SK-N-SH (cell line): ENCODE data around the gene LRRC39. TPM values are rescaled to one million over a fixed set of nuclear protein-coding genes. Genes with fewer than 3 reads are reported as not detected.

Experiments used
- CTCF ChIA-PET: fragments of 300-600, 350-600 bp; formaldehyde crosslinking; extraction: SDS; loops from one replicate; lab custom pipeline; 2021; lab: Yijun Ruan, JAX
- POLR2A ChIA-PET: fragments of 350-600 bp; sonication (Branson Sonifier 250); formaldehyde crosslinking; extraction: SDS; loops from one replicate; lab custom pipeline; 2020; ENCODE audit warnings: antibody characterized with exemption, inconsistent platforms; lab: Yijun Ruan, JAX
- DNase-seq: peaks from one replicate; pipeline ENCODE4 v3.0.0; 2012
- H2AFZ ChIP-seq: fragments of 200-600 bp; sonication (generic); 2 replicates; pipeline ENCODE4 v1.8.1; 2016; ENCODE audit warnings: antibody characterized with exemption, mild to moderate bottlenecking, low read depth
- H3F3A ChIP-seq: fragments of 200-600 bp; sonication (generic); replicated peaks from 2 replicates; pipeline ENCODE3; 2016; ENCODE audit warnings: antibody characterized with exemption, mild to moderate bottlenecking; ENCODE audit not compliant: insufficient read depth
- H3K27ac ChIP-seq, 2 experiments: fragments of 200-500 bp in 1 of 2; fragments of 200-600 bp in 1 of 2; sonication (Bioruptor generic) in 1 of 2; sonication (generic), shearing (Covaris generic) in 1 of 2; 2 replicates each; pipeline versions ENCODE4 v1.5.1 to v1.6.1; 2014 to 2016; ENCODE audit warnings: low read depth in 2 of 2, inconsistent platforms in 1 of 2, low read length in 1 of 2, mild to moderate bottlenecking in 1 of 2, mixed read lengths in 1 of 2
- H3K27me3 ChIP-seq: fragments of 200-600 bp; sonication (generic), shearing (Covaris generic); 2 replicates; pipeline ENCODE4 v1.6.1; 2016; ENCODE audit warnings: mixed run types; ENCODE audit not compliant: insufficient read depth
- H3K36me3 ChIP-seq, 2 experiments: fragments of 200-500 bp in 1 of 2; fragments of 200-600 bp in 1 of 2; sonication (Bioruptor generic) in 1 of 2; sonication (generic) in 1 of 2; replicated peaks in 1 of 2; 2 replicates each; pipeline versions ENCODE3 to v1.5.1; 2014 to 2016; ENCODE audit warnings: low read length in 1 of 2, mild to moderate bottlenecking in 1 of 2; ENCODE audit not compliant: insufficient read depth in 2 of 2, control insufficient read depth in 1 of 2
- H3K4me1 ChIP-seq, 2 experiments: fragments of 200-500 bp in 1 of 2; fragments of 200-600 bp in 1 of 2; sonication (Bioruptor generic) in 1 of 2; sonication (generic), shearing (Covaris generic) in 1 of 2; 2 replicates each; pipeline versions ENCODE4 v1.5.1 to v1.6.1; 2014 to 2016; ENCODE audit warnings: low read depth in 1 of 2, low read length in 1 of 2, mixed run types in 1 of 2; ENCODE audit not compliant: insufficient read depth in 2 of 2, control insufficient read depth in 1 of 2
- H3K4me2 ChIP-seq: fragments of 200-600 bp; sonication (generic), shearing (Covaris generic); 2 replicates; pipeline ENCODE4 v1.6.1; 2017; ENCODE audit warnings: mixed run types
- H3K4me3 ChIP-seq, 2 experiments: fragments of 200-500 bp in 1 of 2; fragments of 200-600 bp in 1 of 2; sonication (Bioruptor generic) in 1 of 2; sonication (generic), shearing (Covaris generic) in 1 of 2; 2 replicates each; pipeline versions ENCODE4 v1.5.1 to v1.8.1; 2014 to 2016; ENCODE audit warnings: low read depth in 2 of 2, inconsistent platforms in 1 of 2, low read length in 1 of 2, mild to moderate bottlenecking in 1 of 2, mixed read lengths in 1 of 2, moderate library complexity in 1 of 2
- H3K79me2 ChIP-seq: fragments of 200-600 bp; sonication (generic); 2 replicates; pipeline ENCODE4 v1.8.1; 2017; ENCODE audit warnings: mild to moderate bottlenecking; ENCODE audit not compliant: insufficient read depth
- H3K9ac ChIP-seq: fragments of 200-600 bp; sonication (generic); 2 replicates; pipeline ENCODE4 v1.6.1; 2017; ENCODE audit warnings: mixed run types
- H3K9me2 ChIP-seq: fragments of 200-600 bp; sonication (generic); 2 replicates; pipeline ENCODE4 v1.6.1; 2017; ENCODE audit warnings: mixed run types
- H3K9me3 ChIP-seq: fragments of 200-600 bp; sonication (generic); 2 replicates; pipeline ENCODE4 v1.6.1; 2017; ENCODE audit warnings: mixed run types, mild to moderate bottlenecking, moderate library complexity
- H4K20me1 ChIP-seq: fragments of 200-600 bp; sonication (generic); 2 replicates; pipeline ENCODE4 v1.6.1; 2017; ENCODE audit warnings: mild to moderate bottlenecking, mixed run types; ENCODE audit not compliant: insufficient read depth
- CHD2 ChIP-seq: fragments of 150-350 bp; IDR thresholded peaks from 2 replicates; pipeline ENCODE4 v1.6.1; 2018; ENCODE audit warnings: low read length; ENCODE audit not compliant: partially characterized antibody
- ELF1 ChIP-seq: IDR thresholded peaks from 2 replicates; pipeline ENCODE4 v1.4.0; 2012
- EP300 ChIP-seq, 2 experiments: IDR thresholded peaks; 2 replicates each; pipeline versions ENCODE4 v1.4.0 to v1.6.1; 2012; ENCODE audit warnings: borderline replicate concordance in 1 of 2, low read depth in 1 of 2, low read length in 1 of 2
- EZH2phosphoT487 ChIP-seq: fragments of 200-600 bp; sonication (generic); IDR thresholded peaks from 2 replicates; pipeline ENCODE4 v1.6.1; 2017; ENCODE audit warnings: low read depth, mixed run types, mild to moderate bottlenecking, antibody characterized with exemption, moderate library complexity, borderline replicate concordance
- GABPA ChIP-seq: IDR thresholded peaks from 2 replicates; pipeline ENCODE4 v1.4.0; 2012; ENCODE audit warnings: low read depth, mild to moderate bottlenecking
- GATA2 ChIP-seq: sonication (generic); formaldehyde crosslinking; IDR thresholded peaks from 2 replicates; pipeline ENCODE4 v1.5.0; 2020; ENCODE audit warnings: mild to moderate bottlenecking, missing genetic modification reagents
- IRF3 ChIP-seq: fragments of 150-350 bp; IDR thresholded peaks from 2 replicates; pipeline ENCODE4 v1.6.1; 2016; ENCODE audit warnings: mild to moderate bottlenecking, low read depth, low read length
- MAX ChIP-seq: IDR thresholded peaks from 2 replicates; pipeline ENCODE4 v1.4.0; 2012; ENCODE audit warnings: low read depth
- MXI1 ChIP-seq: IDR thresholded peaks from 2 replicates; pipeline ENCODE4 v1.6.1; 2012; ENCODE audit warnings: mild to moderate bottlenecking, low read depth, low read length, improper control_type of control experiment
- NFIC ChIP-seq: IDR thresholded peaks from 2 replicates; pipeline ENCODE4 v1.4.0; 2012; ENCODE audit warnings: borderline replicate concordance
- NRF1 ChIP-seq: IDR thresholded peaks from 2 replicates; pipeline ENCODE4 v1.6.1; 2012; ENCODE audit warnings: low read depth, mild to moderate bottlenecking, low read length
- PBX3 ChIP-seq: IDR thresholded peaks from 2 replicates; pipeline ENCODE4; 2012
- RXRA ChIP-seq: IDR thresholded peaks from 2 replicates; pipeline ENCODE4 v1.4.0; 2012; ENCODE audit warnings: low read depth, mild to moderate bottlenecking, borderline replicate concordance
- SMC3 ChIP-seq: IDR thresholded peaks from 2 replicates; pipeline ENCODE4 v1.6.1; 2012; ENCODE audit warnings: low read depth, low read length, improper control_type of control experiment
- TCF12 ChIP-seq: IDR thresholded peaks from 2 replicates; pipeline ENCODE4 v1.4.0; 2012
- TEAD4 ChIP-seq: IDR thresholded peaks from 2 replicates; pipeline ENCODE4 v1.4.0; 2012; ENCODE audit warnings: mild to moderate bottlenecking, borderline replicate concordance; ENCODE audit not compliant: insufficient read depth
- USF1 ChIP-seq: IDR thresholded peaks from 2 replicates; pipeline ENCODE4 v1.4.0; 2012; ENCODE audit warnings: low read depth, borderline replicate concordance
- YY1 ChIP-seq: IDR thresholded peaks from 2 replicates; pipeline ENCODE4 v1.4.0; 2012; ENCODE audit warnings: low read depth, mild to moderate bottlenecking
- ZBTB33 ChIP-seq: IDR thresholded peaks from 2 replicates; pipeline ENCODE4 v1.4.0; 2012; ENCODE audit warnings: low read depth, borderline replicate concordance
- WGBS: methylation state at CpG from one replicate; pipeline ENCODE4 v1.1.6; 2017; ENCODE audit warnings: low lambda C conversion rate; 5-methylcytosine and 5-hydroxymethylcytosine counted together
- polyA plus RNA-seq, 3 experiments: library from polyadenylated mRNA; depleted of rRNA; stranded (reverse); fragments of >200 nt; gene quantifications; 2 replicates each; pipeline ENCODE4 v1.2.3, GENCODE V29; 2012

LRRC39 gene
- polyA plus RNA-seq, 1 of the 3 experiments (the other 2 are of a cell fraction), result 1.6 TPM

GRCh38 chr1:100141192-100141591, 36.9 kb downstream of the LRRC39 start:
- Histone ChIP-seq H3K9me3 (no peaks in the 10 kb centered on the region), H3K4me1 (no peaks in the 10 kb centered on the region; a peak in 1 of 4 replicates), H3K4me2 (no peak overlapping the region), H3K27me3 (no peaks in the 10 kb centered on the region), H3K36me3 (peaks cover 94 to 95% of the 10 kb centered on the region in 2 experiments), H2AFZ (no peak overlapping the region), H3K79me2 (no peaks in the 10 kb centered on the region; the same call in 1 of the 2 replicates), H3K4me3 (no peak overlapping the region), H3F3A (peaks cover 2% of the 10 kb centered on the region), H3K27ac (no peak overlapping the region), H4K20me1 (no peaks in the 10 kb centered on the region), H3K9me2 (no peaks in the 10 kb centered on the region), H3K9ac (no peak overlapping the region)
- ChIA-PET CTCF (no interaction called here), POLR2A (no interaction called here)
- DNase-seq, result no peak
- 95% methylated on average over 4 of the region's 4 CpGs for WGBS
- TF ChIP-seq MAX (no peak), ELF1 (no peak), EP300 (IDR thresholded peaks at IDR 0.05; ENCODE audit: borderline replicate concordance in 1 of 2, low read depth in 1 of 2, low read length in 1 of 2) (no peak), USF1 (no peak), CHD2 (no peak)

GRCh38 chr1:100137602-100138001, 40.5 kb downstream of the LRRC39 start:
- H3K9me2 ChIP-seq, result no peaks in the 10 kb centered on the region
- no peak overlapping the region for H3K27ac ChIP-seq
- ChIA-PET POLR2A (no interaction called here), CTCF (no interaction called here)
- peaks cover 66 to 71% of the 10 kb centered on the region in 2 experiments for H3K36me3 ChIP-seq
- H3K9me3 ChIP-seq, result no peaks in the 10 kb centered on the region
- H3K79me2 ChIP-seq, result peaks cover 28% of the 10 kb centered on the region
- no peak overlapping the region for H3K4me3 ChIP-seq
- TF ChIP-seq CHD2, result no peak
- TF ChIP-seq ZBTB33, result no peak
- no peak for TF ChIP-seq SMC3
- no peak for TF ChIP-seq GABPA
- no peak for TF ChIP-seq YY1
- no peak for TF ChIP-seq ELF1
- TF ChIP-seq GATA2 (CRISPR knock-in tag), result no peak
- no peak for TF ChIP-seq TEAD4
- no peak for TF ChIP-seq PBX3
- no peak for TF ChIP-seq RXRA
- no peak for TF ChIP-seq EZH2phosphoT487
- no peak for TF ChIP-seq NRF1
- TF ChIP-seq NFIC, result no peak
- no peak for TF ChIP-seq IRF3
- TF ChIP-seq MAX, result no peak
- no peak for TF ChIP-seq MXI1
- no peak for TF ChIP-seq TCF12
- no peaks in the 10 kb centered on the region for H3K27me3 ChIP-seq
- H4K20me1 ChIP-seq, result no peaks in the 10 kb centered on the region
- H3K4me1 ChIP-seq, result peaks cover 0 to 9% of the 10 kb centered on the region in 2 experiments; a peak in 2 of 4 replicates
- DNase-seq, result no peak
- H2AFZ ChIP-seq, result no peak overlapping the region
- H3F3A ChIP-seq, result peaks cover 8% of the 10 kb centered on the region
- H3K4me2 ChIP-seq, result no peak overlapping the region
- WGBS, result 95% methylated on average over 2 of the region's 2 CpGs
- no peak overlapping the region for H3K9ac ChIP-seq
